Stimulated activated CD8-positive, alpha-beta memory T cell treated with anti-CD3 and anti-CD28 coated beads, Interleukin-7, amount 100 ng/mL, for 1 hour (primary cell): ENCODE data around the gene F3.
A peak's percentile ranks its signal among the peaks of the same experiment; 100 is the strongest.
"Not testable (repeated sequence)": the region's sequence is repeated elsewhere in the genome, so short reads cannot be mapped to it uniquely, and the experiment has no call there.

ENCODE experiments used
- DNase-seq, 2 donors: peaks; one replicate each; pipeline ENCODE4 v3.0.0-alpha.2; 2020; ENCODE audit warnings: low read depth in 2 of 2

F3 gene

DNA sequence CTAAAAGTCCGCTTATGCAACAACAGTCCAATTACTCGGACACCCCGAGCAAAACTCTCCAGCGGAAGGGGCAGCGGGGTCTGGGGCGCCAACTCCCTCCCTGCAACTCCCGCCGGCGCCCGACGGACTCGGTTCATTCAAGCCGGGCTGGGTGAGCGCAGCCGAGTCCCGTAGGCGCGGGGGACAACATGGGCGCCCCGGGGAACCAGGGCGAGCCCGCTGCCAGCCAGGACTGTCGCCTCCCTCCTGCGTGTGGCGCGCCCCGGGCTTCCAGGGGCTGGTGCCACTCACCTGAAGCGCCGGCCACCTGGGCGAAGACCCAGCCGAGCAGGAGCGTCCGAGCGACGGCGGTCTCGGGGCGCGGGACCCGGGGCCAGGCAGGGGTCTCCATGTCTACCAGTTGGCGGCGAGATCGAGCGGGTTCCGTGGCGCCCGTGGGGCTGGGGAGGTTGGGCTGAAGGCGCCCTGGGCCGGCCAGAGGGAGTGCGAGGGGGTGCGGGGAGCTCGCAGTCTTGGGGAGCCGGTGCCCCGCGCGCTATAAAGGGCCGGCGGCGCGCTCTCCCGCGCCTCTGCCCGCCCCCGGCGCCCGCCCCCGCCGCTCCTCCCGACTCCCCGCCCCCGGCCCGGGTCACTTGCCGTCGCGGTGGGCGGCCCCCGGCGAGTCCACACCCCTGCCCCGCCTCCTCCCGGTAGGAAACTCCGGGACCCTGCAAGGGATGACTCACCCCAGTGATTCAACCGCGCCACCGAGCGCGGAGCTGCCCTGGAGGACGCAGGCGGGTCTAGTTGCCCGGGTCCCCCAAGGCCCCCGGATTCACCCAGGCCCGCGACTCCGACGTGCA lies at the start of gene F3:
F3 (minus strand) TSS at position 514 of the 842 bp plus-strand sequence; CDS start at position 391, 123 bp downstream.
- DNase-seq: peak; percentile 24 to 34

- no peak for DNase-seq
Measured at GRCh38 chr1:94590203-94591137, 48.9 kb upstream of the F3 start.

DNA sequence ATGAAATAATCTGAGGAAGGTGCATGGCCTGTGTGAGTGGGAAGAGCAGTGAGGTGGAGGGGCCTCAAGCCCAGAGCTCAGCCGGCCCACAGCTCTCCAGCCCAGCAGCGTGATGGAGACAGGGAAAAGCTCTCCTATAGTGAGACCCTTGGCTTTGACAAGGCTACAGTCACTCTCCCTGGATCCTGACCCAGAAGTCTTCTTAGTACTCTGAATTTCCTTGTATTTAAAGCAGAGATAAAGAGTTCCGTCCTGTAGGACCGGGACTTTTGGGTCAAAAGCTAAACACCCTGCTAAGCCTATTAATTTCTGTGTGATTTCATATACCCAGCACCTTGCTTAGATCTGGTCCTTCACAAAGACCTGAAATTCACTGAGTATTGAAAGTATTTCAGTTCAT lies 48.2 kb upstream of the F3 start:
- DNase-seq: no peak

DNA sequence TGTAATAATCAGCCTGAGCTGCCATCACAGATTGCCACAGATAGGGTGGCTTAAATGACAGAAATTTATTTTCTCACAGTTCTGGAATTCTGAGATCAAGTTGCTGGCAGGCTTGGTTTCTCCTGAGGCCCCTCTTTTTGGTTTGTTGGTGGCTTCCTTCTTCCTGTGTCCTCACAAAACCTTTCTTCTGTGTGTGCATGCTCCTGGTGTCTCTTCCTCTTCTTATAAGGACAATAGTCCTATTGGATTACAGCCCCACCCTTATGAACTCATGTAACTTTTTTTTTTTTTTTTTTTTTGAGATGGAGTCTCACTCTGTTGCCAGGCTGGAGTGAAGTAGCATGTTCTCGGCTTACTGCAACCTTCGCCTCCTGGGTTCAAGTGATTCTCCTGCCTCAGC lies 41.0 kb upstream of the F3 start:
- no peak for DNase-seq

DNA sequence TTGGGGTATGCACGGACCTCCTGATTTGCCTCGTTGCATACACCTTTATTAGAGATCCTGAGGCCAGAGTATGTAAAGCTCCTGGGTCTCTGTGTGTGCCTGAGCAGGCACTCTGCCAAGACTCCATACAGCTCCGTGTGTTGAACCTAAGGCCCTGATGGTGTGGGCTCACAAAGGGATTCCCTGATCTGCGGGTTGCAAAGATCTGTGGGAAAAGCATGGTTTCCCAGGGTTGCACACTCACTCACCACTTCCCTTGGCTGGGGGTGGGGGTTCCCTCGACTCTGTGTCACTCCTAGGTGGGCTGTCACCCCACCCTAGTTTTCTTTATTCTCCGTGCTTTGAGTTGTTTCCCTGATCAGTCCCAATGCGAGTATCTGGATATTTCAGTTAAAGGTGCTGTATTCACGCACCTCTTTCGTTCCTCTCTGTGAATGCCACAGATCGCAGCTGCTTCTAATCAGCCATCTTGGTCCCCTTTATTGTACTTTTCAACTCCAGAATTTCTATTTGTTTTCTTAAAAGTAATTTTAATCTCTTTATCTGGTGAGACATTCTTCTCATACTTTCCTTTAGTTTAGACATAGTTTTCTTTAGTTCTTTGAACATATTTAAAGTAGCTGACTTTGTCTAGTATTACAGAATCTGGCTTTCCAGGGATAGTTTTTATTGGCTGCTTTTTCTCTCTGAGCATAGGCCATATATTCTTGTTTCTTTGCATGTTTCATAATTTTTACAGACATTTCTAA lies 39.0 kb upstream of the F3 start:
- DNase-seq: no peak

DNA sequence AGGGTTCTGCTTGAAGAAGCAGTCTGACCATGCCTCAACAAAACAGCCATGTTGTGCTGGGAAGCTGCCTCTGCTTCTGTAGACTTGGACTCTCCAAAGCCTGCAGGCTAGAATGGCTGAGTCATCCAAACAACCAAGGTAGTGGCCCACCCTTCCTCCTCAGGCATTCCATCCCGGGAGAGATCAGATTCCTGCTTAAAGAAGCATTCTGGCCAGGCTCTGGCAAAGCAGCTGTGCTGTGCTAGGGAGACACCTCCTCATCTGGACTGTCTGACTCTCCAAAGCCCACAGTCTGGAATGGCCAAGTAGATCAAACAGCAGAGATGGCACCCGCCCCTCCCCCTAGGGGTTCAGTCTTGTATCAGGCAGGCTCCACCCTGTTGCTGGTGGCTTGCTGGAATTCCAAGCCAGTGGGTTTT lies 38.3 kb upstream of the F3 start:
- no peak for DNase-seq

GRCh38 chr1:94578856-94579255 lies 37.3 kb upstream of the F3 start:
- DNase-seq: no peak

GRCh38 chr1:94573917-94574316 lies 32.4 kb upstream of the F3 start:
- DNase-seq: not testable (repeated sequence)

- DNase-seq: no peak
Measured at GRCh38 chr1:94572780-94573179, 31.2 kb upstream of the F3 start.

DNA sequence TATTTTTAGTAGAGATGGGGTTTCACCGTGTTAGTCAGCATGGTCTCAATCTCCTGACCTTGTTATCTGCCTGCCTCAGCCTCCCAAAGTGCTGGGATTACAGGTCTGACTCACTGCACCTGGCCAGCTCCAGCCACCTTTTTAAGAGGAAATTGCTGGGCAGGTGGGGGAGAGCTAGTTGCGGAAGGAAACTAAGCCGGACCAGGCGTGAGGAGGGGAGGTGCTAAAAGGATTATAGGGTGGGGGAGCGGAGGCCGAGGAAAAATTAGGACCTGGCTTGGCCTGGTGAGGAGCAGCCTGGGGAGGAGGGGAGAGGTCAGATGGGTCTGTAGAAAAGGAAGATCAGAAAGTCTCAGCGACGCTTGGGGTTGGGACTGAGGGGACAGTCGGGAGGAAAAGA lies 29.4 kb upstream of the F3 start:
- not testable (repeated sequence) for DNase-seq

- DNase-seq: not testable (repeated sequence)
Measured at GRCh38 chr1:94568806-94569205, 27.2 kb upstream of the F3 start.

GRCh38 chr1:94567975-94568607 lies 26.5 kb upstream of the F3 start:
- DNase-seq: not testable (repeated sequence)

DNA sequence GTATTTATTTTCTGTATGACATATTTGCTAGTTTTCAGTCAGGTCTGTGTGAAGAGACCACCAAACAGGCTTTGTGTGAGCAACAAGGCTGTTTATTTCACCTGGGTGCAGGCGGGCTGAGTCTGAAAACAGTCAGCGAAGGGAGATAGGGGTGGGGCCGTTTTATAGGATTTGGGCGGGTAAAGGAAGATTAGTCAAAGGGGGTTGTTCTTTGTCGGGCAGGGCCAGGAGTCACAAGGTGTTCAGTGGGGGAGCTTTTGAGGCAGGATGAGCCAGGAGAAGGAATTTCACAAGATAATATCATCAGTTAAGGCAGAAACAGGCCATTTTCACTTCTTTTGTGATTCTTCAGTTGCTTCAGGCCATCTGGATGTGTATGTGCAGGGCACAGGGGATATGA lies 24.9 kb upstream of the F3 start:
- not testable (repeated sequence) for DNase-seq

DNA sequence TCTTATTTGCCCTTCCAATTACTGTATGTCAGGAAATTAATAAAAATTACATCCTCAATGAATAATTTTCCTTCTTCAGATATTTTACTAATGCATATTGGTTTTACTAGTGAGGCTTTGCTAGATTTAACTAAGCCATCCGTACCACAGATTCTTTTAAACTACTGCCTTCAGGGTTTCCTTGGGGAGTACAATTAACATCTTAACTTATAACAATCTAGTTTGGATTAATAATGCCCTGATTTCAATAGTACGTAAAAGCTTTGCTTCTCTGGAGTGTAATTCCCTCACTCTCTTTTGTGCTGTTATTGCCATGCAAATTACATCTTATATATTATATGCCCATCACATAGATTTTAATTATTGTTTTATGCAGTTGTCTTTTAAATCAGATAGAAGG lies 24.3 kb upstream of the F3 start:
- no peak for DNase-seq

- DNase-seq: no peak
Measured at GRCh38 chr1:94562519-94563260, 21.1 kb upstream of the F3 start.

DNA sequence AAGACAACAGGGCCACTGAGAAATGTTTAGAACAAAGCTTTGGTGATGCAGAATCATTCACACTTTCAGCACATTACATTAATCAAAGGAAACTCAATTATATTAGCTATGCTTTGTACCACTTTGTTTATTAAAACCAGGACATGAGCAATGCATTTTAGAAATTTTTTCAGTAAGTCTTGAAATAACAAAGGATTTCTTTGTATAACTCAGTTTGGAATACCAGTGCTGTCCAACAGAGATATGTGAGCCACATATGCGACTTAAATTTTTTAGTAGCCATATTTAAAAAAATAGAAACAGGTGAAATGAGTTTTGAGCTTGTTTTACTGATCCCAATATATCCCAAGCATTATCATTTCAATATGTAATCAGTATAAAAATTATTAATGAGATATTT lies 18.8 kb upstream of the F3 start:
- no peak for DNase-seq

- no peak for DNase-seq
Measured at GRCh38 chr1:94559921-94560320, 18.4 kb upstream of the F3 start.

DNA sequence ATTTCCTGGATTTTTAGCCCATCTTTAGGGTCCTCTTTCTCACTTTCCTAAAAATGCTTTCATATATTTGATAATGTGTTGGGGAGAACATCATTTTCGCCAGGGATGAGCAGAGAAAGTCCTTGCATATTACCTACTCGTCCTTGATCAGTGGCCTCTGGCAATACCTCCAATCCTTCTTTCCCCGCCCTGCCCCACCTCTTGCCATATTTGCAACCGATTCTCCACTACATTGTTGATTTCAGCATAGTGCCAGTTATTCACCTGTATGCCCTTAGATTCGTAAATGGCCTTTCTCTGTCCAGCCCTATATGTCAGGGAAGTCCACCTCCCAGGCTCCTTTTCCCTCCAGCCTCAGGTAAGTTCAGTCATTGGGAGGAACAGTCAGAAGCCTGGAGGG lies 13.5 kb upstream of the F3 start:
- no peak for DNase-seq

GRCh38 chr1:94554580-94554979 lies 13.0 kb upstream of the F3 start:
- DNase-seq: no peak

DNA sequence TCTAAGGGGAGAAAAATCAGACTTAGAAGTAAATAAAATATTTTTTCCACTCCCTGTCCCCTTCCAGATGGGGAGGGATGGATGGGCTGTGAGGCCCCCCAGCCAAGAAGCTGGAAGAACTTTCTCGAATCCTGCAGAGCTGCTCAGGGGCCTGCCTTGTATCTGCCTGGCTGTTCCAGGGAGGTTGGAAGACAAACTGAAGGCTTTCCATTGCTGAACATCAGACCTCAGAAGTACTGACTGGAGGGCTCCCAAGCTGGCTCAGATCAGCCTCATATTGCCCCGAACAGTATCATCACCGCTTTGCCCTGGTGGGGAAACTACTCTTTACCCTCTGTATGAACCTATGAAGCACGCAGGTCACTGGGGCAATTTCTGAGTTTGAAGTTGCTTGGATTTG lies 12.4 kb upstream of the F3 start:
- no peak for DNase-seq

GRCh38 chr1:94553323-94553730 lies 11.8 kb upstream of the F3 start:
- DNase-seq: no peak
